Fibroblast of lung (primary cell): Measurements from ENCODE around the gene TJP1. TPM values are rescaled to one million over a fixed set of nuclear protein-coding genes. Genes with fewer than 3 reads are reported as not detected.
A peak's percentile ranks its signal among the peaks of the same experiment; 100 is the strongest.

Source experiments
- DNase-seq, 2 donors: peaks; one replicate each; pipeline versions ENCODE4 v3.0.0 to v3.0.0-alpha.2; 2010; ENCODE audit warnings: low read depth in 2 of 2
- H2AFZ ChIP-seq: 2 replicates; pipeline ENCODE4 v1.5.1; 2012; ENCODE audit warnings: low read length, control low read depth, inconsistent platforms
- H3K27ac ChIP-seq: 2 replicates; pipeline ENCODE4 v1.5.1; 2011; ENCODE audit warnings: low read length, control low read depth; ENCODE audit not compliant: insufficient read depth
- H3K27me3 ChIP-seq: 2 replicates; pipeline ENCODE4 v1.5.1; 2011; ENCODE audit warnings: mild to moderate bottlenecking, low read length; ENCODE audit not compliant: control insufficient read depth, insufficient read depth
- H3K36me3 ChIP-seq: 2 replicates; pipeline ENCODE4 v1.5.1; 2011; ENCODE audit warnings: low read length; ENCODE audit not compliant: control insufficient read depth, insufficient read depth
- H3K4me1 ChIP-seq: 2 replicates; pipeline ENCODE4 v1.5.1; 2011; ENCODE audit warnings: low read length; ENCODE audit not compliant: control insufficient read depth, insufficient read depth; ENCODE audit errors: extremely low read depth
- H3K4me2 ChIP-seq: 2 replicates; pipeline ENCODE4 v1.5.1; 2011; ENCODE audit warnings: low read length, control low read depth; ENCODE audit not compliant: insufficient read depth; ENCODE audit errors: extremely low read depth
- H3K4me3 ChIP-seq, 4 experiments: fragments of 200-600 bp in 1 of 4; sonication (generic) in 1 of 4; replicated peaks in 1 of 4; 2 replicates each; pipeline ENCODE4 v1.5.1; 2011 to 2016; ENCODE audit warnings: low read length in 4 of 4, low read depth in 3 of 4, mild to moderate bottlenecking in 3 of 4, control low read depth in 2 of 4, inconsistent platforms in 1 of 4, mixed read lengths in 1 of 4; ENCODE audit not compliant: insufficient read depth in 1 of 4; ENCODE audit errors: control extremely low read depth in 1 of 4
- H3K79me2 ChIP-seq: 2 replicates; pipeline ENCODE4 v1.5.1; 2012; ENCODE audit warnings: mild to moderate bottlenecking, low read length, inconsistent platforms; ENCODE audit not compliant: control insufficient read depth, insufficient read depth
- H3K9ac ChIP-seq: 2 replicates; pipeline ENCODE4 v1.5.1; 2011; ENCODE audit warnings: mild to moderate bottlenecking, low read length, control low read depth; ENCODE audit not compliant: insufficient read depth
- H3K9me3 ChIP-seq: 2 replicates; pipeline ENCODE4 v1.5.1; 2012; ENCODE audit warnings: low read depth, low read length; ENCODE audit not compliant: control insufficient read depth, insufficient read depth
- H4K20me1 ChIP-seq: 2 replicates; pipeline ENCODE4 v1.5.1; 2011; ENCODE audit warnings: low read length; ENCODE audit not compliant: control insufficient read depth, insufficient read depth; ENCODE audit errors: extremely low read depth
- EZH2 ChIP-seq: IDR thresholded peaks from 2 replicates; pipeline ENCODE4 v1.5.1; 2012; ENCODE audit warnings: low read length, control low read depth, mild to moderate bottlenecking; ENCODE audit errors: missing control alignments
- polyA plus RNA-seq, 2 donors: library from polyadenylated mRNA; depleted of rRNA in 1 of 2; stranded (reverse) in 1 of 2; unstranded in 1 of 2; fragments of >200 nt; gene quantifications; 2 replicates each; pipeline ENCODE4 v1.2.1, GENCODE V29; 2011 to 2012; ENCODE audit warnings: missing spikeins in 1 of 2
- total RNA-seq: library from RNA; depleted of rRNA; stranded (reverse); fragments of >200 nt; gene quantifications from 2 replicates; pipeline ENCODE4 v1.2.1, GENCODE V29; 2014
- TF ChIP-seq, protein P1 (sequence below), 2 donors: IDR thresholded peaks in 1 of 2; conservative IDR thresholded peaks in 1 of 2; 1 replicate in 1 of 2; 2 replicates in 1 of 2; pipeline ENCODE4 v1.5.1; 2011 to 2012; ENCODE audit warnings: low read length in 2 of 2, control low read depth in 1 of 2, inconsistent platforms in 1 of 2, low read depth in 1 of 2, mild to moderate bottlenecking in 1 of 2

Gene TJP1
- total and polyA plus RNA-seq, 2 donors (not counting 1 experiment from before 2014, with no cell fraction given): 53.7 to 110 TPM

DNA sequence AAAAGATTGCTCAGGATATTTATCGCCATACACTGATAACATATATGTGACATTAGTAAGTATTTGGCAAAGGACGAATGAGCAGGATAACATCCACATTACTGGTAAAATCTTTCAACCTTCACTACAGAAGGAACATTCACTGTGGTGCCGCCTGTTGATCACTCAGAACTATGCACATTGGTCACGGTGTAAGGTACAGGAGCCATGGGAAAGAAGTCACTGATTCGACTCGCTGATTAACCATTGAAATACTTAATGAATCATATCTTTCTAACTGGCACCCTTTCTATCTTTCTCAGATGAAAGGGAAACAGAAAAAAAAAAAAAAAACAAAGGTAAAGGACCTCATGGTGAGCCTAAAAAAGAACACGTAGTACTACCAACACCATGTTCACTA, 68.8 kb downstream of the TJP1 start:
- Histone ChIP-seq H3K4me1 (peaks cover 3% of the 10 kb centered on the region), H3K9ac (no peak overlapping the region), H2AFZ (no peak overlapping the region), H3K4me3 (no peak overlapping the region), H4K20me1 (no peaks in the 10 kb centered on the region), H3K27me3 (no peaks in the 10 kb centered on the region), H3K9me3 (no peaks in the 10 kb centered on the region), H3K79me2 (no peaks in the 10 kb centered on the region), H3K27ac (no peak overlapping the region), H3K36me3 (no peaks in the 10 kb centered on the region), H3K4me2 (no peak overlapping the region)
- TF ChIP-seq EZH2: no peak
- TF ChIP-seq, protein P1, sequence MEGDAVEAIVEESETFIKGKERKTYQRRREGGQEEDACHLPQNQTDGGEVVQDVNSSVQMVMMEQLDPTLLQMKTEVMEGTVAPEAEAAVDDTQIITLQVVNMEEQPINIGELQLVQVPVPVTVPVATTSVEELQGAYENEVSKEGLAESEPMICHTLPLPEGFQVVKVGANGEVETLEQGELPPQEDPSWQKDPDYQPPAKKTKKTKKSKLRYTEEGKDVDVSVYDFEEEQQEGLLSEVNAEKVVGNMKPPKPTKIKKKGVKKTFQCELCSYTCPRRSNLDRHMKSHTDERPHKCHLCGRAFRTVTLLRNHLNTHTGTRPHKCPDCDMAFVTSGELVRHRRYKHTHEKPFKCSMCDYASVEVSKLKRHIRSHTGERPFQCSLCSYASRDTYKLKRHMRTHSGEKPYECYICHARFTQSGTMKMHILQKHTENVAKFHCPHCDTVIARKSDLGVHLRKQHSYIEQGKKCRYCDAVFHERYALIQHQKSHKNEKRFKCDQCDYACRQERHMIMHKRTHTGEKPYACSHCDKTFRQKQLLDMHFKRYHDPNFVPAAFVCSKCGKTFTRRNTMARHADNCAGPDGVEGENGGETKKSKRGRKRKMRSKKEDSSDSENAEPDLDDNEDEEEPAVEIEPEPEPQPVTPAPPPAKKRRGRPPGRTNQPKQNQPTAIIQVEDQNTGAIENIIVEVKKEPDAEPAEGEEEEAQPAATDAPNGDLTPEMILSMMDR (conservative IDR thresholded peaks at IDR 0.05 in 1 of 2, IDR thresholded peaks at IDR 0.05 in 1 of 2; ENCODE audit: low read depth in 1 of 2, low read length in 2 of 2): no peak
- no peak for DNase-seq

DNA sequence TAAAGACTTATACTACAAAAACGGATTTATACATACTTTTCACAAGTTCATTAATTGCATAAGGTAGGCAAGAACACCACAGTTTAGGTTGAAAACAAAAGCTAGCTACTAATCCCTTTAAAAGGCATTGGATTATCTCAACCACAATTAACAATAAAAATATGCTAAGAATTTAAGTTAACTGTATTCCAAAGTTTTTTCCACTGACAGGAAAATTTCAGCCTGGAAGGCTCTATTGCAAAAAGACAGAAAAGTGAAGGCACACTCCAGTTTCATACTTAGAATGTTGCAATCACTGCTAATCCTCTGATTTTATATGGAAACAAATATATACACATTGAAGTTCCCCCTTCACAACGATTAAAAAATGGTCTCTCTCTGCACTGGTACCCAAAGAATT, 71.5 kb downstream of the TJP1 start:
- DNase-seq: peak; percentile 23 to 28
- no peaks in the 10 kb centered on the region for H3K79me2 ChIP-seq

DNA sequence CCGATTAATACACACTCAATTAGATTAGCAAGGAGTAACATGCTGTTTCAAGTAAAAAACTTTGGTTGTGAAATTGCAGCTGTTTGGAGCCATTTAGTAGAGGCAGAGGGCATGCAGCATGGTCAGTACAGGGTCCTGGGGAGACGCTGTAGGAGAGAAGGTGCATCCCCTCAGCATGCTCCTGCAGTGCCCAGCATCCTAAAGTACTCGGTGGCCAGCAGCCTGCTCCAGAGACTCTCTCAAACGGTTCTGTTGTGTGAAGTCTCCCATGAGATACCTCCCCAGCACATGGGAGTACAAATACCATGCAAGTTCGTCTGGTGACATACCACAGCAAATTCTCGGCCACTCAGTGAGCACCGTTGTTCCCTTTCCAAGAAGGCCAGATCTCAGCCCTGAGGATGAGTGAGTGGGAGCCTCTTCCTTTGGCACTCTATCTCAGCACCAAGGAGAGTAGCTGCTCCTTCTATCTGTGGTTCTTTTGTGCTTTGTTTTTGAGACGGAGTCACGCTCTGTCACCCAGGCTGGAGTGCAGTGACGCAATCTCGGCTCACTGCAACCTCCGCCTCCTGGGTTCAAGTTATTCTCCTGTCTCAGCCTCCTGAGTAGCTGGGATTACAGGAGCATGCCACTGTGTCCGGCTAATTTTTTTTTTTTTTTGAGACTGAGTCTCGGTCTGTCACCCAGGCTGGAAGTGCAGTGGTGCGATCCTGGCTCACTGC, 72.7 kb downstream of the TJP1 start:
- no peak for TF ChIP-seq EZH2
- TF ChIP-seq, protein P1 (conservative IDR thresholded peaks at IDR 0.05 in 1 of 2, IDR thresholded peaks at IDR 0.05 in 1 of 2; ENCODE audit: low read depth in 1 of 2, low read length in 2 of 2): no peak
- H3K36me3 ChIP-seq: no peaks in the 10 kb centered on the region
- H2AFZ ChIP-seq: no peak overlapping the region
- H4K20me1 ChIP-seq: no peaks in the 10 kb centered on the region
- H3K27ac ChIP-seq: no peak overlapping the region
- H3K9ac ChIP-seq: no peak overlapping the region
- H3K4me1 ChIP-seq: no peaks in the 10 kb centered on the region
- no peaks in the 10 kb centered on the region for H3K9me3 ChIP-seq
- H3K27me3 ChIP-seq: no peaks in the 10 kb centered on the region
- no peak for DNase-seq
- no peaks in the 10 kb centered on the region for H3K79me2 ChIP-seq
- H3K4me2 ChIP-seq: no peak overlapping the region
- H3K4me3 ChIP-seq: no peak overlapping the region

More for the DNA sequence above, 71.5 kb downstream of the TJP1 start:
- no peak overlapping the region for H3K27ac ChIP-seq
- no peaks in the 10 kb centered on the region for H3K27me3 ChIP-seq
- no peaks in the 10 kb centered on the region for H4K20me1 ChIP-seq
- no peaks in the 10 kb centered on the region for H3K36me3 ChIP-seq
- H3K4me2 ChIP-seq: no peak overlapping the region
- H3K4me3 ChIP-seq: no peak overlapping the region
- no peak for TF ChIP-seq EZH2
- TF ChIP-seq, protein P1 (conservative IDR thresholded peaks at IDR 0.05 in 1 of 2, IDR thresholded peaks at IDR 0.05 in 1 of 2; ENCODE audit: low read depth in 1 of 2, low read length in 2 of 2): no peak
- no peaks in the 10 kb centered on the region for H3K9me3 ChIP-seq
- no peak overlapping the region for H2AFZ ChIP-seq
- H3K4me1 ChIP-seq: no peaks in the 10 kb centered on the region
- no peak overlapping the region for H3K9ac ChIP-seq
